Activated CD4-positive, CD25-positive, alpha-beta regulatory T cell treated with anti-CD3 and anti-CD28 coated beads, Interleukin-2, amount 50 U/mL, for 24 hours (primary cell): ENCODE measurements around the gene PDK3.

Source experiments
- ATAC-seq, 2 donors: fragments of 150-1000 bp; cut with Tn5 transposase; one replicate each; pipeline ENCODE4 v1.10.0; 2021; ENCODE audit warnings: mild to moderate bottlenecking in 1 of 2, moderate library complexity in 1 of 2

Gene PDK3

GRCh38 chrX:24563291-24564010 lies 98.4 kb downstream of the PDK3 start:
- ATAC-seq, result no peak

- no peak for ATAC-seq
Measured at GRCh38 chrX:24566240-24566639, 101.2 kb downstream of the PDK3 start.

- ATAC-seq, result no peak
Measured at GRCh38 chrX:24567169-24567568, 102.1 kb downstream of the PDK3 start.

- no peak for ATAC-seq
Measured at GRCh38 chrX:24574743-24575142, 109.7 kb downstream of the PDK3 start.

GRCh38 chrX:24575496-24575895 lies 110.4 kb downstream of the PDK3 start:
- ATAC-seq, result no peak

- ATAC-seq, result no peak
Measured at GRCh38 chrX:24577091-24577490, 112.0 kb downstream of the PDK3 start.
